COLO829 (cell line): ENCODE data around the gene GHRHR.

Source experiments
- DNase-seq: peaks from one replicate; pipeline ENCODE4 v3.0.0; 2012; ENCODE audit warnings: low spot score

Gene GHRHR

DNA sequence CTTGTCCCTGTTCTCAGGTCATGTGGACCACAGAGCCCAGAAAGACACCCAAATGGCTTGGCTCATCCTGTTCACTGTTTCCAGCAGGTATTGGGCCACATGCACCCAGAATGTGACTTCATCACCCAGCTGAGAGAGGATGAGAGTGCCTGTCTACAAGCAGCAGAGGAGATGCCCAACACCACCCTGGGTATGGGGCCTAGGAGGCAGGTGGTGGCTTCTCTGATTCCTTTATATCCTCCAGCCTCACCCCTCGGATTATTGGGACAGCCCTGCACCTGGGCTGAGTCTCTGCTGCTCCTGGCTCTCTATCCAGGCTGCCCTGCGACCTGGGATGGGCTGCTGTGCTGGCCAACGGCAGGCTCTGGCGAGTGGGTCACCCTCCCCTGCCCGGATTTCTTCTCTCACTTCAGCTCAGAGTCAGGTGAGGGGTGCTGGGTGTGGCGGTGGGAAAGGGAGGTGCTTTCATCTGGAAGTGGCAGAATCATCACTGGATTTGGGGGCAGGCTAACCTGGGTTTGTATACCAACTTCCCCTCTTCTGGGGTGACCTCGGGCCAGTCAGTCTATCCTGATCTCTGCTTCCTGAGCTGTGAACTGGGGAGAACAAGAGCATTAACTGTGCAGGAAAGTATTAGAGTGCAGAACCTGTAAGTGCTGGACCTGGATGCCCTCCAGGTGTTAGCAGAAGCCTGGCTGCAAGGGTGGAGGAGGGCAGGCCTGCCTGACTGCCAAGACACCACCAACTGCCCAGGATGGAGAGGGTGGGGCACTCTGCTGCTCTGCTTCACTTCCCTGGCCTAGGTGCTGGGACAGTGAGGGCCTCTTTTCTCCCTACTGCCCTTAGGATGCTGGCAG is 5.2 kb downstream of the GHRHR start:
- no peak for DNase-seq

DNA sequence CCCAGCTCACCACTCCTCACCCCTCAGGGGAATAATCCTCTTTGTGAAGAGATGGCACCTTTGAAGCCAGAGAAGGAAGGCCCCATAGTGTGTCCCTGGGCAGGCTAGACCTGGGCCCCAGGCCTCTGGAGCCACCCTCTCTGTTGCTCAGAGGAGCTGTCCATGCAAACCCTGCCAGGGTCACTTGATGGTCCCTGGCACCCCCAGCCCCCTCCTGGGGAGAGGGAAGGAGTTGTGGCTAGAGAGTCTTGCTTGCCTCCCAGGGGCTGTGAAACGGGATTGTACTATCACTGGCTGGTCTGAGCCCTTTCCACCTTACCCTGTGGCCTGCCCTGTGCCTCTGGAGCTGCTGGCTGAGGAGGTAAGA is 5.8 kb downstream of the GHRHR start:
- no peak for DNase-seq

DNA sequence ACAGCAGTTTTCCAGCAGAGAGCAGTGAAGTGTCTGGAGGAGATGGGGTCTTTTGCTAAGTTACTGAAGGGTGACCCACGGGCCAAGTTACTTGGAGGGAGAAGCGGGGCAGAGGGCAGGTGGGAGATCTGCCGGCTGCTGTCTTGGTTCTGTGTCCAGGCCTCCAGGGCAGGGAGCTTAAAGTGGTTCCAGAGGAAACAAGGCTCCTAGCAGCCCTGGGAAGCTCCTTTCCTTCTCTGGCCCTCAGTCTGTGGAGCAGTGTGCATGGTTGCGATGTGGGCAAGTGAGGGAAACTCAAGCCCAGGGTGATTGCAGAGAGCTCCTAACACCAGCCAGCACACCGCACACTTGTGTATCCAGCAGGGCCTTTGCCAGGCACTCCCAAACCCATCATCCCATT is 6.3 kb downstream of the GHRHR start:
- DNase-seq = no peak

DNA sequence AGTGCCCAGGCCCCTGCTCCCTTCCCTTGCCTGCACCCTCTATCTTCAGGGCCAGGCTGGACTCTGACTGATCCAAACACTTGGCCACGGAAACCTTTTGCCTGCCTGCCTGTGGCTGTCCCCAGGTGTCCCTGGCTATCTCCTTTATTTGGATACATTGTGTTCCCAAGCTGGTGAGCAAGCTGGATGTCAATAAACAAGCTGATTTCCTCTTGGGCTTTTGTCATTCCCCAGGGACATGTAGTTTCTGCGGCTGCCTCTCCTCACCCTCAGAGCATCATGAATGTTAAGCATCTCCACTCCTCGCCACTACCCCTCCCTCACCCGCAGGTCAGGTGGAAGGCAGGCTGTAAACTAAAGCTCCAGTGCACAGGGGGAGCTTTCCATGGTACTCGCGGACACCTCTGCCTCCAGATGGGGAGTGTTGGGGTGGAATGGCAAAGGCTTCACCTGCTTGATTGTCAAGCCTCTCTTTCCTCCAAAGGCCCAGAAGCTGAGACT is 6.9 kb downstream of the GHRHR start:
- DNase-seq = no peak

DNA sequence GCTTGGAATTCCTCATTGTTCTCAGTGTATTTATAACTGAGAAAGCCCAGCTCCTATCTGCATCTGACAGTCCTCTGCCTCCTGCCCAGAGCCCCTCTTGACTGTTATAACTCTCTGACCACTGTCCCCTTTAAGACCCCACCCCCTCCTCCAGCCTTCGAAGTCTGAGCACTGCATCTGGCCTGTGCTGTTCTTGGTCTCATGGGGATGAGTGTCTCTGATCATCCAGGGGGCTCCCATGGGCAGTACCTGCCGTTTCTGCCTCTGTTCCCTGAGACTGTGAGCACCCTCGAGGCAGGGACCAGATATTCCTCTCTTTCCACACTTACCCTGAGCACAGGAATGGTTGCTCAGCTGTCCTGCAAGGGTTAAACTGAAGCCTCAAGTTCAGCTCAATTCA is 7.7 kb downstream of the GHRHR start:
- DNase-seq = no peak

DNA sequence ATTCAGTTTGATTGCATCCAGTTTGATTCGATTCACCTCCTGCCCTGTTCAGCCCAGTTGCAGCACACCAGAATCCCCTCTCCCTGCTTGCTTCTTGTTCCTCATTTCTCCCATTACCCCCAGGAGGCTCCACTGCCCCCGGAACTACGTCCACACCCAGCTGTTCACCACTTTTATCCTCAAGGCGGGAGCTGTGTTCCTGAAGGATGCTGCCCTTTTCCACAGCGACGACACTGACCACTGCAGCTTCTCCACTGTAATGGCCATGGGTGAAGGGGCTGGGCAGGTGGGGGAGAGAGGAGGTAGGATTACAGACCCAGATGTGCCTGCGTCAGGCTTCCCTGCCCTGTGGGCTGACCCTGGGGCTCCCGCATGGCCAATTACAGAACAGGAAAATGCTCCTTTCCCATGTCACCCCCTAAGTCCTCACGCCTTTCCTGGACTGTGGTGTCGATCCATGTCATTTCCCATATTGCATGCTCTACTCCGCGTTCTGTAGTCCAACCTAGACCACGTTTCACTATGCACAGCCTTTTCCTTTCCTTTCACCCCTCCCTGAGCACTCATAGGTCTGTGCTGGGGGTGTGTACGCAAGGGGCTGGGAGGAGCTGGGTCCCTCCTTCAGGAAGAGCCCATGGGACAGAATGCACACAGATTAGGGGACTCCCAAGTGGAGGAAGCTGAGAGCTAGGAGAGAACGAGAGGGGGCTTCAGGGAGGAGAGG is 8.2 kb downstream of the GHRHR start:
- no peak for DNase-seq

DNA sequence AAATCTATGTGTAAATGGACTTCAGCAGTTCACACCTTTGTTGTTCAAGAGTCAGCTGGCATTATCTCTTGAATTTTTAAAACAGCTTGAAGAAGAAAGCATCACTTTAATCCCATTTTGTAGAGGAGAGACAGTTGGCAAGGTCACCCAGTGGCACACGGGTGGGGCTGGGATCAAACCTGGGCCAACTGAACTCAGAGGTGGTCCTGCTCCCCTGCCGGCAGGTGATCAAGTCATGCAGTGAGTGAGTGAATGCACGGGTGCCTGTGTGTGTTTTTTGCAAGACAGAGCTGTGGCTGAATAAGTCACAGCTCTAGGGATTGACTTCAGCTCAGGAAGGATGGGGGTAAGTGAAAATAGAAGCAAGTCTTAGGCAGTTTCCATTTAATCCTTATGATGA is 9.5 kb downstream of the GHRHR start:
- no peak for DNase-seq

DNA sequence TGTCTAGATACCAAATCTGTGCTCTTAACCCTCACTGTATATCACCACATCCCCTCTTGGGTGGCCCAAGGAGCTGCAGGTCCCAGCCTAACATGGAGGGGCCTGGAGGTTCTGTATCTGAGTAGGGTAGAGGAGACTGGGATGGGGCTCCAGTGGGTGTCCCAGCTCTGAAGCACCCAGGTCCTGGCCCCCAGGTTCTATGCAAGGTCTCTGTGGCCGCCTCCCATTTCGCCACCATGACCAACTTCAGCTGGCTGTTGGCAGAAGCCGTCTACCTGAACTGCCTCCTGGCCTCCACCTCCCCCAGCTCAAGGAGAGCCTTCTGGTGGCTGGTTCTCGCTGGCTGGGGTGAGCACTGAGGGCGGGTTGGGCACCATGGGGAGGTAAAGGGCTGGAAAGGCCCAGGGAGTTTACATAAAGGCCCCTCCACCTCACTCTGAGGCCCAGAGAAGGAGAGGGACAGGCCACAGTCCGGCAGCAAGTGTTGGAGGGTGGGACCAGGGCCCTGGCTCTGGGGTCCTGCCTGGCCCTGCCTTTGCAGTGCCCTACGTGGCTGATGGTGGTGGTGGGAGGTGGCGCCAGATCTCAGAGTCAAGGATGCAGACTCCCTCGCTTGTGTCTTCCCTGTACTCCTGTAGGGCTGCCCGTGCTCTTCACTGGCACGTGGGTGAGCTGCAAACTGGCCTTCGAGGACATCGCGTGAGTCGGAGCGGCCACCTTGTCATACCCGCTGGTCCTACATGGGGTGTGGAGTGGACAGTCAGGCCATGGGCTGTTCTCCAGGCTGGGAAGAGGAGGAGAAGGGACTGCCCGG is 10.2 kb downstream of the GHRHR start:
- no peak for DNase-seq

DNA sequence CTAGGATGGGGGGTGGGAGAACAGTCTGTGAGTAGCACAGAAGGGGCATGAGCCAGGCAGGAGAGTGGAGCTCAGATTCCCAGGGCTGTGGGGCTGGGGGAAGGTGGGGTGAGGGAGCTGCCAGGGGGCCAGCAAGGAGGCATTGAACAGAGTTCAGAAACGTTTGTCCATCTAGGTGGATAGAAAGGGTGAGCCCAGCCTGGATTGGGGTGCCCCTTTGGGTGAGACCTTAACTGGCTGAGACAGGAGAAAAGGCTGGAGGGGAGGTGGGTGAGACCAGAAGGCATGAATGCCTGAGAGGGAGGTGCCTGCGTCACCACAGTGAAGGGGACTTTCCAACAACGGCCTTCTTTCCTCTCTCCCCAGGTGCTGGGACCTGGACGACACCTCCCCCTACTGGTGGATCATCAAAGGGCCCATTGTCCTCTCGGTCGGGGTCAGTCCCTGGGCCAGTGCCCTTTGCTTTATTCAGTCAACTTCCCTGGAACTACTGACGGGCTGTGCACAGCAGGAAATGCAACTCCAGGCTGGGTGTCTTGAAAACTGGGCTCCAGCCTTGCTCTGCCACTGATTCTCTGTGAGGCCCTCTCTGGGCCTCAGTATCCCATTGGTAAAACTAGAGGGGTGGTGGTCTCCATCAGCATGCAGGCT is 11.0 kb downstream of the GHRHR start:
- peak; percentile 64 for DNase-seq

DNA sequence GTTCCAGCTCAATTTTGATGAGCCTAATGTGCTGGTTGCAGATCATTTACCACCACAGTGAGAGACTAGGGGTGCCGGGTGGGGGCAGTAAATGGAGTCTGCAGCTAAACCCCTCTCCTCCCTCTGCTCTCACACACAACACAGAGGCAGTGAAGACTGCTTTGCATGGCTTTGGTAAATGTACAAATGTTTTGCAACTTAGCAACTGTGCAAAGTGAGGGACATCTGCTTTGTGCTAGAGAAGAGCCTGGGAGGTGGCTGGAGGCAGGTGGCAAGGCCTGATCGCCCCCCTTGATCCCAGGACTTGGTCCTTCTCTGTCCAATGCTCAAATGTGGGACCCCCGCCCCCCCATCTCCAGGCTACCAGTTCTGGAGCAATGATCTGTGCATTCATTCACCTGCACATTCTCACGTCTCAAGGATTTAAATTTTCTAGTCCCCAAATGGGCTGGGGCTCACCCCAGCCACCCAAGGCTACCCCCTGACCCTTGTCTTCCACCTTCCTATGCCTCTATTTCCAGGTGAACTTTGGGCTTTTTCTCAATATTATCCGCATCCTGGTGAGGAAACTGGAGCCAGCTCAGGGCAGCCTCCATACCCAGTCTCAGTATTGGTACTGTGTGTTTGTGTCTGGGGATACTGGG is 11.6 kb downstream of the GHRHR start:
- DNase-seq = no peak

DNA sequence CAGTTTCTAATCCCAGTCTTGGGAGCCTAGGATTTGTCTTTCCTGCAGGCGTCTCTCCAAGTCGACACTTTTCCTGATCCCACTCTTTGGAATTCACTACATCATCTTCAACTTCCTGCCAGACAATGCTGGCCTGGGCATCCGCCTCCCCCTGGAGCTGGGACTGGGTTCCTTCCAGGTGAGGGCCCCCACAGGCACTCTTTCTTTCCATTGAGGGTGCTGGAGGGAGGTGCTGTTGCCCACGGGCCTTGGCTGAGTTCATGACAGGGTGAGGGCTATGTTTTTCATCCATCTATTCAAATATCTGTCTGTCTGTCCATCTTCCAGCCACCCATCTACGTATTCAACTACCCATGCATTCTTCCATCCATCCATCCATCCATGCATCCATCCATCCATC is 12.6 kb downstream of the GHRHR start:
- no peak for DNase-seq

DNA sequence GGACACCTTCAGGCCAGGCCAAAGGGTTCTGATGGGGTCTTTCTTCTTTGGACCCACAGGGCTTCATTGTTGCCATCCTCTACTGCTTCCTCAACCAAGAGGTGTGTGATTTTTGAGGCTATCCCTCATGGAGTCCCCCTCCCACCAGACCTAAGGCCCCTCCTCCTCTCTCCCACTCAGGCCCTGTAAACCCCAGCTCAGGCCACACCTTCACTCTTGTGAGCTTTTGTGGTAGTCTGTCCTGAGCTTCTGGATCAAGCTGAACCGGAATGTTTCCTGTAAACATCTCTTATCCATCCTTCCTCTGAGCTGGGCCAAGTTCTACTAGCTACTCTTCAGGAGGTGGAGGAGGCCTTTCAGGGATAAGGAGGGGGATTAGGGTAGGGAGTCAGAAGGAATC is 13.5 kb downstream of the GHRHR start:
- DNase-seq = no peak

DNA sequence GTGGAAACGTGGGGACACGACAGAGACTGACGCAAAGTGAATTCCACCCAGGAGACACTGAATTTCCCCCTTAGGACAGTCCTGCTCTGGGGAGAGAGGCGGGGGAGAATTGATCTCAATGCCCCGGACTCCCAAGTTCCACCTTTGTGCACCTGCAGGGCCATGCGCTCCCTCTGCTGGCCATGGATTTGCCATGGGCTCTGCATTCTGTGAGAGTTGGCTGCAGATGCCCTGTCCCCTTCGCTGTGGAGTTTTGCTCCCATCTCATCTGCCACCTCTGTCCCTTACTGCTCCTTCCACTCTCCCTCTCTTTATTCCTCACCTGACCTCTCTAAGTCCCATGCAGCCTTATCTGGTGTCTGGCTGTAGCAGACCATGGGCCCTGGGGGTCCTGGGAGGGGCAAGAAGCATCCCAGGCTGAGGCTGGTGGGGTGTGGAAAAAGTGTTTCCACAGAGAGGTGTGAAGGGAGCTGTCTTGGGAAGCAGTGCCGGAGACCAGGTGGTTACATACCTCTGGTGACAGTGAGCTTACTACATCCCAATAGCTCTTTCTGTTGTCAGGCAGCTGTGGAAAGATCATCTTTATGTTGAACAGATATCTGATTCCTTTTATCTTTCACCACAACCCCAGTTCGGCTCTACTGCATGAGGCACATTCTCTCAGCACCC is 14.3 kb downstream of the GHRHR start:
- DNase-seq = no peak

DNA sequence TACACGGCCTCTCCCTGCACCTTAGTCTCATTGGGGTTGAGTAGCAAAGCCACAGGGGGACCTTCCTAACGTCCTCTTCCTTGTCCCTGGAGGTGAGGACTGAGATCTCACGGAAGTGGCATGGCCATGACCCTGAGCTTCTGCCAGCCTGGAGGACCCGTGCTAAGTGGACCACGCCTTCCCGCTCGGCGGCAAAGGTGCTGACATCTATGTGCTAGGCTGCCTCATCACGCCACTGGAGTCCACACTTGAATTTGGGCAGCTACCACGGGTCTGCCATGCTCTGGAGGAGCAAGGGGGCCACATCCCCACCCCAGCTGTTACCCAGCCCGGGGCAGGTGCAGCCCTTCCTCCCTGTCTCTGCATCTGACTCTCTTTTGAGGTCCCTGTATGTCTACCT is 15.3 kb downstream of the GHRHR start:
- no peak for DNase-seq

DNA sequence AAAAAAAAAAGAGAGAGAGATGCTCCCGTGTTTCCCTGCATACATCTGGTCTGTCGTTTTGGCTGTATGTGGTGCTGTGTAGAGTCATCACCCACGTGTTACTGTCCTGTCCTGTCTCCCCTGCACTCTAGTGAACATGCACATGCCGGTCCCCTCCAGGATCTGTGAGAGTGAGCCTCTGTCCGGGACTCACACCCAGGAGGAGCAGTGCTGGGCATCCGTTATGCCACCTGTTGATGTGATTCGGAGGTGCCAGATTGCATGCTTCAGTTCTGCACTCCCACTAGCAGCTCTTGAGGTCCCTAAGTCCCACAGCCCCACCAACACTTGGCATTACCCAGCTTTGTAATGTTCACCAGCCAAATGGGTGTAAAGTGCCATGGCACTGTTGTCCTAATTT is 16.4 kb downstream of the GHRHR start:
- DNase-seq = no peak

DNA sequence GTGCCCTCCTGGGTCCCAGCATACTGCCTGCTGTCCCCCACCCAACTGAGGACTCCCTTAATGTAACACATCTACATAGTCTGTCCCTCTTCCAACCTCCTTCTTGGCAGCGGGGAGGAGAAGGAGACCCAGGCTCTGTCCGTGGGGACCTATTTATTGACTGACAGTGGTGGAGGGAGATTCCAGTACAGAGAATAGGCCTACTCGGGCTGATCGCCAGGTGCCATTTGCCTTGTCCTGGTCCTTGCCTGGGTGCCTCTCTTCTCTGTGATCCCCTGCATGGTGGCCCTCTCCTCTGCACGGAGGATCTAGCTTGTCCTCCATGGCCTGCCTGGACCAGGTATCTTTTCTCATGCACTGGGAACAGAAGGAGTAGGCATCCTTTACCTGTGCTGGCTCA is 17.0 kb downstream of the GHRHR start:
- no peak for DNase-seq

DNA sequence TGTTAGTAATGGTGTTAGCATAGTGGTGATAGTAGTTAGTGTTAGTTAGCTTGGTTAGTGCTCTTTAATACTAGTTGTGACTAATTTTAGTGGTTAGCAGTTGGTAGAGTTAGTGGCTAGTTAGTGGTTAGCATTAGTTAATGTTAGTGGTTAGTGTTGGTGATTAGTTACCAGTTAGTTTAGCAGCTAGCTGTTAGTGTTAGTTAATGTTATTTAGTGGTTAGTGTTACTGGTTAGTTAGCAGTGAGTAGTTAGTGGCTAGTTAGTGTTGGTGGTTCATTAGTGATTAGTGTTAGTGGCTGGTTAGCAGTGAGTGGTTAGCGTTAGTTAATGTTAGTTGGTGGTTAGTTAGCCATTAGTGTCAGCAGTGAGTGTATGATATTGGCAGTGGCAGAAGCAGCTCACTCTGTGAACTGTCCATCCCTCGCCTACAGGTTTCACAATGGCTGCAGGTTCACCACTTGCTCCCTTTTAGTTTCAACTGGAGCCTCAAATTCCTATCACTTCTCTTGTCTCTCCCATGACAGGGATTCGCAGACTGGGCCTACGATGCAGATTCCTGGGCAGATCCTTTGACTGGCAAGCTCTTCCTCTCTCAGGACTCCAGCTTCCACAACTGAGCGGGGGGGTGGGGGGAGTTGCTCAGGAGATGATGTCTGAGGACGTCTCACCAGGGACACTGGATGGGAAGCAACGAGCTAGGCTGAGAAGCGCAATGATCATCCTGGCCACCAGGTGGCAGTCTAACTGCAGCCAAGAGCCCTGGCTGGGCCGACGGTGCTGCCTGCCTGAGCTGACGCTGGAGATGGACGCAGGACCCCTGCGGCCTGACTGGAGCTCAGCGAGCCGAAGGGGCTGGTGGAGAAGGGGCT is 19.5 kb downstream of the GHRHR start:
- DNase-seq = peak; percentile 79

DNA sequence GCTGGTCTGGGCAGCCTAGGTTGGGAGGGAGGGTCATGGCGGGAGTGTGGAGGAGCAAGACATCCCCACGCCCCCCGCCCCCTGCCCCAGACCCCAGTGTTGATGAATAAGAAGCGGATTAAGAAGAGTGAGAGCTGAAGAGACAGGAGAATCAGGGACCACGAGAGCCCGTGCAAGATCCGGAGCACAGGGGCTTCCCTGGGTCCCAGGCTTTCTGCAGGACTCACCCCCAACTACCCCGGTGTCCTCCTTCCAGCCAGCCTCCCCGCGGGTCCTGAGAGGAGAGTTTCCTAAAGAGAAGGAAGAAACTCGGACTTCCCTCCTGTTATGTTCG is 20.1 kb downstream of the GHRHR start:
- no peak for DNase-seq

DNA sequence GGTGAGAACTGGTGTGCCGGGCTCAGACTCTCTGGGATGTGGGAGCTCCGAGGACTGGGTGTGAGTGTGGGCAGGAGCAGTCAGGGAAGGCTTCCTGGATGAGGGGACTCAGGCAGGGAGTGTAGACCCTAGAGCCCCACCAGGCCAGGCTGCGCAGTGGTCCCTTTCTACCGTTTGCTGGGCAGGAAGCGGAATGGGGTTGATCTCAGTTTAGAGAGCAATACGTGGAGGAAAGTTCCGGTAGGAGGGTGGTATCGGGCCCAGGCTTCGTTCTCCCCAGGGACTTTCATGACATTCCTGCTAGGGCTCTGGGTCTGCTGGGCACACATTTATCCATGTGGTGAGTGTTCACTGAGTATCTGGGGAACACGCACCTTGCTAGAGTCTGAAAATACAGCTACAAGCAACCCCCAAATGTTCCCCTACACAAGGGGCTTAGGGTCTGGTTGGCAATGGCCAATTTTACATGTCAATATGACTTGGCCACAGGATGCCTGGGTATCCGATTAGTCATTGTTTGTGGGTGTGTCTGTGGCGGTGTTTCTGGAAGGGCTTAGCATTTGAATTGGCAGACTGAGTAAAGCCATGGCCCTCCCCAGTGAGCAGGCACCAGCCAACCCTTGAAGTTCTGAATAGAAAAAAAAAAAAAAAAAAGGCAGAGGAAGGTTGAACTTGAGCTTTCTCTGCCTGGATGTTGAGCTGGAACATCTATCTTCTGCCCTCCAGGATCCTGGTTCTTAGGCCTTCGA is 20.8 kb downstream of the GHRHR start:
- DNase-seq = peak; percentile 48
